Neural progenitor cell (in vitro differentiated cells): ENCODE results near the gene COL20A1.

Experiments
- CTCF ChIP-seq: fragments of 200-600 bp; sonication (generic); IDR thresholded peaks from 2 replicates; pipeline ENCODE4 v1.5.1; 2017; ENCODE audit warnings: antibody characterized with exemption, mild to moderate bottlenecking
- EZH2 ChIP-seq: fragments of 200-600 bp; sonication (generic); IDR thresholded peaks from 2 replicates; pipeline ENCODE4 v1.6.1; 2017; ENCODE audit warnings: antibody characterized with exemption, mild to moderate bottlenecking, moderate library complexity
- EZH2phosphoT487 ChIP-seq: fragments of 200-600 bp; sonication (generic); IDR thresholded peaks from 2 replicates; pipeline ENCODE4 v1.6.1; 2017; ENCODE audit warnings: antibody characterized with exemption

- no peak for TF ChIP-seq EZH2phosphoT487
- no peak for TF ChIP-seq CTCF
- TF ChIP-seq EZH2 = no peak
These were observed 68.8 kb downstream of the COL20A1 start for GRCh38 chr20:63361519-63362435.
